T-helper 1 cell treated with Interleukin-12 subunit alpha and Interleukin-12 subunit beta and Interleukin-4 antibody, amounts not matched to agents 30 ng/mL and 1 ng/mL, for 36 hours (primary cell): ENCODE results near the gene PPP1R26. TPM values are rescaled to one million over a fixed set of nuclear protein-coding genes. Genes with fewer than 3 reads are reported as not detected.

Experiments used
- intact Hi-C: fragments of 100-400 bp; cut with micrococcal nuclease; formaldehyde crosslinking; loops from one replicate; pipeline ENCODE4 v1.15.1; 2024
- total RNA-seq: library from RNA; stranded (reverse); gene quantifications from 2 replicates; pipeline ENCODE4 v1.2.3, GENCODE V29; 2022

Gene PPP1R26
- total RNA-seq, 1 donor from 2014 or later = 0.07 TPM

DNA sequence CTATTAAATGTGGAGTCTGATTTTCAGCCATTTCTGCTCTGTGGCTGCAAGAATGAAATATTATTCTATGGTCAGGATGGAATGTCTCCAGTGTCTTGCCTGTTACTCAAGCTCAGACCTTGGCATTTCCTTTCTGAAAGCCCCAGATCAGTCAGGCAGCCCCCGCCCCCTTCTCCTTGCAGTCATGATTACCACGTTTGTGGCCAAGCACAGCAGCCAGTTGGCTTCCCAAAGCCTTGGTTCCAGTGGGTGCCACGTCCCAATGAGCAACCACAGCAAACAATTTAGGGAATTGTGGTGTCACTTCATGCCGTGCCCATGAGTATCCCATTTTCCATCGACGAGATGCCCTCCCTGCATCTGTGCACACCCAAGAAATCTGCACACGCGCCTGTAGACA, 56.6 kb downstream of the PPP1R26 start:
- intact Hi-C loops = no loop called here

Other genes with a start within 250 kb of the PPP1R26 start
- gene MRPS2, start 20.9 kb downstream of the PPP1R26 start, total RNA-seq = 31.9 and 37.0 TPM in 2 replicates
- gene LCN1, start 41.7 kb downstream of the PPP1R26 start, total RNA-seq = not detected in 2 replicates
- gene OBP2A, start 66.3 kb downstream of the PPP1R26 start, total RNA-seq = not detected in 2 replicates
- gene PAEP, start 82.0 kb downstream of the PPP1R26 start, total RNA-seq = not detected in 2 replicates
- not detected in 2 replicates for gene GLT6D1, start 159.8 kb downstream of the PPP1R26 start, total RNA-seq
- gene LCN9, start 183.5 kb downstream of the PPP1R26 start, total RNA-seq = not detected in 2 replicates
- not detected in 2 replicates for gene SOHLH1, start 219.7 kb downstream of the PPP1R26 start, total RNA-seq
- gene KCNT1, start 222.4 kb downstream of the PPP1R26 start, total RNA-seq = not detected in 2 replicates